ENCODE results near the gene PRKX. TPM values are rescaled to one million over a fixed set of nuclear protein-coding genes. Genes with fewer than 3 reads are reported as not detected.
"Not testable (repeated sequence)": the region's sequence is repeated elsewhere in the genome, so short reads cannot be mapped to it uniquely, and the experiment has no call there.

The PRKX gene
- total RNA-seq, 6 donors from 2014 or later: 10.0 to 43.7 (median 19.6) TPM

GRCh38 chrX:3713937-3714434 is 537 bp upstream of the PRKX start:
- no peak for DNase-seq
- WGBS, 2 donors: 0 to 3% methylated on average over 8 to 15 of the region's 15 CpGs
- TF ChIP-seq EP300 (IDR thresholded peaks at IDR 0.05): no peak
- TF ChIP-seq POLR2AphosphoS5 (IDR thresholded peaks at IDR 0.05): no peak
- no peak for ATAC-seq (ENCODE audit: low FRiP score in 2 of 2)
- H3K27ac ChIP-seq: peak overlapping the region; percentile 77 to 90 (median 82)
- peak overlapping the region; percentile 43 to 84 (median 72) for H3K4me3 ChIP-seq
- no peaks in the 10 kb centered on the region for H3K9me3 ChIP-seq
- peaks cover 0 to 4% (median 0%) of the 10 kb centered on the region in 4 donors for H3K27me3 ChIP-seq
- no peaks in the 10 kb centered on the region for H3K36me3 ChIP-seq
- peaks cover 0 to 40% (median 3%) of the 10 kb centered on the region in 4 donors for H3K4me1 ChIP-seq

DNA sequence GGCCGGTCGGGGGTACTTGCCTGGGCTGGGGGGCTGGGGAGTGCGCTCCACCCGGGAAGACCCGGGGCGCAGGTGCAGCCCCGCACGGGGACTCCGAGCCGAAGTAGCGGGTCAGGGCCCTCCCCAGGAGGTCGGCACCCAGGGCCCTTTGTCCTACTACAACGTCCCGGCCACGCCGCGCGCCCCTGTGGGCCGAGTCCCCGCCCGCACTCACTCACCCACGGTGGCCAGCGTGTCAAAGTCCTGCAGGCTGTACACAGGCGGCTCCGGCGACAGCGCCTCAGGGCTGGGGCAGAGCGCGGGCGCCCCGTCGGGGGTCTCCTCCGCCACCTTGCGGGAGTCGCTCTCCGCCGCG is 602 bp downstream of the PRKX start:
- TF ChIP-seq EP300 (IDR thresholded peaks at IDR 0.05) (no peak), POLR2A (IDR thresholded peaks at IDR 0.05) (no peak), POLR2AphosphoS5 (IDR thresholded peaks at IDR 0.05) (no peak)
- TF ChIP-seq, protein P1, sequence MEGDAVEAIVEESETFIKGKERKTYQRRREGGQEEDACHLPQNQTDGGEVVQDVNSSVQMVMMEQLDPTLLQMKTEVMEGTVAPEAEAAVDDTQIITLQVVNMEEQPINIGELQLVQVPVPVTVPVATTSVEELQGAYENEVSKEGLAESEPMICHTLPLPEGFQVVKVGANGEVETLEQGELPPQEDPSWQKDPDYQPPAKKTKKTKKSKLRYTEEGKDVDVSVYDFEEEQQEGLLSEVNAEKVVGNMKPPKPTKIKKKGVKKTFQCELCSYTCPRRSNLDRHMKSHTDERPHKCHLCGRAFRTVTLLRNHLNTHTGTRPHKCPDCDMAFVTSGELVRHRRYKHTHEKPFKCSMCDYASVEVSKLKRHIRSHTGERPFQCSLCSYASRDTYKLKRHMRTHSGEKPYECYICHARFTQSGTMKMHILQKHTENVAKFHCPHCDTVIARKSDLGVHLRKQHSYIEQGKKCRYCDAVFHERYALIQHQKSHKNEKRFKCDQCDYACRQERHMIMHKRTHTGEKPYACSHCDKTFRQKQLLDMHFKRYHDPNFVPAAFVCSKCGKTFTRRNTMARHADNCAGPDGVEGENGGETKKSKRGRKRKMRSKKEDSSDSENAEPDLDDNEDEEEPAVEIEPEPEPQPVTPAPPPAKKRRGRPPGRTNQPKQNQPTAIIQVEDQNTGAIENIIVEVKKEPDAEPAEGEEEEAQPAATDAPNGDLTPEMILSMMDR (IDR thresholded peaks at IDR 0.05): no peak
- Histone ChIP-seq H3K4me3 (peak overlapping the region; percentile 64 to 84 (median 72)), H3K9me3 (no peaks in the 10 kb centered on the region), H3K27me3 (peaks cover 0 to 4% (median 0%) of the 10 kb centered on the region in 4 donors), H3K4me1 (peaks cover 0 to 40% (median 3%) of the 10 kb centered on the region in 4 donors), H3K36me3 (no peaks in the 10 kb centered on the region), H3K27ac (peak overlapping the region; percentile 77 to 90 (median 86))
- no peak for DNase-seq
- ATAC-seq (ENCODE audit: low FRiP score in 2 of 2): peak; percentile 41 to 55
- WGBS, 2 donors: 3% methylated on average over 16 of the region's 38 CpGs; no CpG with 5 or more reads in 1 of the 2 donors

DNA sequence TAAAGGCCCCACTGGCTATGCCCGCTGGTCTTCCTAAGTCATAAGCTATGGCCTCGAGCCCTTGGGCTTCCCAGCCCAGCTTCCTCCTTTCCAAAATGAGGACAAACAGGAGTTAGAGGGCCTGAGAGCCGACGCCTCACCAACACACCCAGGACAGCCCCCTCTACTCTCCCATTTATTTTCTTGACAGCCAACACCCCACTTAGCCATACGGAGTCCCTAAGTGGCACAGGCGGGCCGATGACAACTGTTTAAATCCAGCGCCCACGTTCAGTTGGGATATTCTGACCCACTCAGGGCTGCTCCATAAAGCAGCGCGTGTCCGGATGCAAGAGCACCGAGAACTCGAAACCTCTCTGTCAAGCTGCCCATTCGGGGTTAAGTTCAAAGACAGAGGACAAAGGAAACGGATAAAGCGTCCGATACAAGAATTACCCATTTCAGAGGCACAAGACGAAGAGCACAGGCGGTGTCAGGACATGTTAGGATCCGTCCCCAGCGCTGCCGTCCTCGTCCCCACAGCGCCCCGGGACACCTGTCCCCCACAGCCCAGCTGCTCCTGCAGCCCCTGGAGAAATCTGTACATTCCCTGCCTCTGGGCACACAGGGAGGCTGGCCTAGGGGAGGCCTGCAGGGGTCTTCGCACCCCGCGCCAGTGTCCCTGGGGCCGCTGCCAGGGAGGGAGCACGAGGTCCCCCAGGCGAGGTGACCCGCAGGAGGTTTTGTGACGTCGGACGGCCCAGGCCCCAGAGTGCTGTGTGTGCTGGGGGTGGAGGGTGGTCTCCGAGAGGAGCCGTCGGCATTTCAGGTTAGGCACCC is 1.2 kb downstream of the PRKX start:
- peak; percentile 24 to 47 for ATAC-seq (ENCODE audit: low FRiP score in 2 of 2)
- Histone ChIP-seq H3K27ac (peak overlapping the region; percentile 77 to 90 (median 86)), H3K9me3 (no peaks in the 10 kb centered on the region), H3K4me1 (peaks cover 0 to 40% (median 3%) of the 10 kb centered on the region in 4 donors), H3K4me3 (peak overlapping the region; percentile 64 to 84 (median 72)), H3K27me3 (peaks cover 0 to 4% (median 0%) of the 10 kb centered on the region in 4 donors), H3K36me3 (no peaks in the 10 kb centered on the region)
- 5 to 13% methylated on average over 2 to 20 of the region's 39 CpGs for WGBS, 2 donors
- DNase-seq: peak in 1 of 2 donors; percentile 25
- TF ChIP-seq, protein P1 (IDR thresholded peaks at IDR 0.05): no peak
- TF ChIP-seq POLR2AphosphoS5 (IDR thresholded peaks at IDR 0.05): no peak
- TF ChIP-seq POLR2A (IDR thresholded peaks at IDR 0.05): no peak
- TF ChIP-seq EP300 (IDR thresholded peaks at IDR 0.05): no peak

- WGBS, 2 donors: 46 to 48% methylated on average over 1 to 16 of the region's 16 CpGs
- DNase-seq (peak in 1 of 2 donors; percentile 23), ATAC-seq (ENCODE audit: low FRiP score in 2 of 2) (no peak)
- Histone ChIP-seq H3K4me1 (peaks cover 0 to 40% (median 3%) of the 10 kb centered on the region in 4 donors), H3K9me3 (no peaks in the 10 kb centered on the region), H3K36me3 (no peaks in the 10 kb centered on the region), H3K27ac (peak overlapping the region; percentile 77 to 90 (median 86)), H3K4me3 (peak overlapping the region in 3 of 4 donors; percentile 67 to 84 (median 76)), H3K27me3 (peaks cover 0 to 4% (median 0%) of the 10 kb centered on the region in 4 donors)
- TF ChIP-seq POLR2AphosphoS5 (IDR thresholded peaks at IDR 0.05) (peak in 1 of 2 donors; percentile 41), EP300 (IDR thresholded peaks at IDR 0.05) (no peak), POLR2A (IDR thresholded peaks at IDR 0.05) (no peak)
- TF ChIP-seq, protein P1 (IDR thresholded peaks at IDR 0.05): no peak
Observed at GRCh38 chrX:3711331-3711917, 2.0 kb downstream of the PRKX start.

DNA sequence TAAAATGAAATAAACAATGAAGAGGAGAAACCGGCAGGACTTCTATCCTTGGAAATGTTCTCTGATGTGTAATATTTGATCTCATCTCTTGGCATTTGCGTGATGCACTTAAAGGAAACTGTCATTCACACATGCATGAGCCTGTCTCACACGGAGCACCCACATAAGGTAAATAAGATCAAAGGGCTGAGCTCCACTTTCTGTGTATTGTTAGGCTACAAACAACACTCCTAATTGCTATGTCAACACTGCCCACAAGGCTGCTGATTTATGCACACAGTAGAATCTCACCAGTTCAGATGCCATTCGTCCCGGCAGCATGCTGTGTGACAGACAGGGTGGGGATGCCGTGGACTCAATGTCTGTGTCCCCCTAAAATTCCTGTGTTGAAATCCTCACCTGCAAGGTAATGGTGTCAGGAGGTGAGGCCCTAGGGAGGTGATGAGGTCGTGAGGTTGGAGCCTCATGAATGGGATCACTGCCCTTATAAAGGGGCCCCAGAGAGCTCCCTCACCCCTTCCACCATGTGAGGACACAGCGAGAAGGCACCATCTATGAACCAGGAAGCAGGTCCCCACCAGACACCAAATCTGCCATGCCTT is 5.7 kb downstream of the PRKX start:
- 48 to 68% methylated on average over 3 to 8 of the region's 8 CpGs for WGBS, 2 donors
- H3K27me3 ChIP-seq; H3K4me3 ChIP-seq; H3K36me3 ChIP-seq; H3K9me3 ChIP-seq; DNase-seq; ATAC-seq (ENCODE audit: low FRiP score in 2 of 2): not testable (repeated sequence)
- H3K4me1 ChIP-seq: peaks cover 0 to 24% (median 1%) of the 10 kb centered on the region in 4 donors
- peak overlapping the region in 1 of 4 donors; percentile 23 for H3K27ac ChIP-seq

All from upper lobe of left lung (tissue), 6 donors.